GM11168 (cell line): ENCODE measurements around the gene CTNND2.
"Not testable (repeated sequence)": the region's sequence is repeated elsewhere in the genome, so short reads cannot be mapped to it uniquely, and the experiment has no call there.

Experiments used
- in situ Hi-C: fragments of 300-500 bp; cut with MboI; formaldehyde crosslinking; loops from one replicate; pipeline ENCODE4 v1.12.0; 2022; ENCODE audit warnings: low sequenced_read_pairs; ENCODE audit not compliant: unreplicated experiment

CTNND2 gene

DNA sequence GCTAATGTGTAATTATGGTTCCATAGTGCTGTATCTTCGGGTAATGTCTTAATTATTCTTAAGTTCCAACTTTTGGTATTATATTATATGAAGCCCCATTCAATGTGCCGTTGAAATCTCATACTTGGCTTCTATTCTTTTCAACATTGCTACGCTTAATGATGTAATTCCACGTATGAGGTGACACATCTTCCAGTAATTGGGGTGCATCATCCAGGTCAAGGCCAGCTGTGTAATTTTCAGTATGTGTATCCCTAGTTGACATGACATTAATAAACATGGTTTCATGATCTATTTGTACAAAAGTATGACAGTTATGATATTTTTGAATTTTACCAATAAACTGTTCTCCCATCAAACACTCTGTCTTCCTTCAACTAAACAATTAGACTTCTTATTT is 546.3 kb downstream of the CTNND2 start:
- in situ Hi-C loops = no loop called here

DNA sequence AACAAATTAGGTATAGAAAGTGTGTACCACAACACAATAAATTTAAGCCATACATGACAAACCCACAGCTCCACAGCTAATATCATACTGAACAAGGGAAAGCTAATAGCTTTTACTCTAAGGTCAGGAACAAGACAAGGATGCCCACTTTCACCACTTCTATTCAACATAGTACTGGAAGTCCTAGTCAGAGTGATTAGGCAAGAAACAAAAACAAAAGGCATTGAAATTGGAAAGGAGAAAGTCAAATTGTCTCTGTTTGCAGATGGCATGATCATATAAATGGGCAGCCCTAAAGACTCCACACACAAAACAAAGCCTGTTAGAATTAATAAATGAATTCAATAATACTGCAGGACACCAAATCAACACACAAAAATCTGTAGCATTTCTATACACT is 548.8 kb downstream of the CTNND2 start:
- in situ Hi-C loops = no loop called here

DNA sequence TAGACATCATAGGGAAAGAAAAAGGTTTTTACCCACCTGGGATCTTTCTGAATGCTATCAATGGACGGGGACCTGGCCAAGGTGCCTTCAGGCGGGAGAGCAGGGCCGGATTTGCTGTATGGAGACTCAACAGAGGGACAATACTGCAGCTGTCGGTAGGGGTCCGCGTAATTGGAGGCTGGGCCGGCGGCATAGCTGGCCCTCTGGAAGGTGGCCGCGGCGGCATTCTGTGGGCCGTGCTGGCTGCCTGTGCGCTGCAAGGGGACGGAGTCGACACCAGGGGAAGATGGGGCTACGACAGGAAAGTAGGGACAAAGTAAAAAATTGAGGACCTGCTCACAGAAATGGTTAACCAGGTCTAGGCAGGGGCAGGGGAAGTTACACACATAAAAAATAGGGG is 557.9 kb downstream of the CTNND2 start:
- in situ Hi-C loops = no loop called here

DNA sequence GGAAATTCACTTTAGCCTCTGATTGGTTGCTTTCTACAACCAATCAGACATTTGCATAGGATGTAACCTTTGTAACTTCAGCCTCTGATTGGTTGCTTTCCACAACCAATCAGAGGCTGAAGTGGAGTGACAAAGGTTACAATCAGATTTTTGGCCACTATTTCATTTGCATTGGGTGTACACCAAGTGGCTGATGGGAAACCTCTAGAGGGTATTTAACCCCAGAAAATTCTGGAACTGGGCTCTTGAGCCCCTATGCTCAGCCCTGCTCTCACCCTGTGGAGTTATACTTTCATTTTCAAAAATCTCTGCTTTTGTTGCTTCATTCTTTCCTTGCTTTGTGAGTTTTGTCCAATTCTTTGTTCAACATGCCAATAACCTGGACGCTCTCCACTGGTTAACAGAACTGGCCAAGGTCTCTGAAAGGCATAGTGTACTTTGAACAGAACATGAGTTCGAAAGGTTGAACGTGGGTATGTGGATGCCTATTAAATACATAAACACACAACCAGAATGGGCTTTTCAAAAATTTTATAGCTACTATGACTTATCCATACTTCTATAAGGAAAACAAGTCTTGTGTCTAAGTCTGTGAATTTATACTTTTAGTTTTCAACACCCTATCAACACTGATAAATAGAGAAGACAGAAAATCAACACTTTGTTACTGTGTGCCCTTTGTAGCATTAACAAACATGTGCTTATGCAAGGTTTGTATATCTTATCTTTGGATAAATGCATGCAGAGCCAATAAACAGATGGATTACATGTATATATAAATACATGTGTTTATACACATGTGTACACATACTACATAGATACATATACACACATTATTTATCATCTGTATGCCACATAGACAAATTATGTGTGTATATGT is 568.1 kb downstream of the CTNND2 start:
- in situ Hi-C loops = no loop called here

DNA sequence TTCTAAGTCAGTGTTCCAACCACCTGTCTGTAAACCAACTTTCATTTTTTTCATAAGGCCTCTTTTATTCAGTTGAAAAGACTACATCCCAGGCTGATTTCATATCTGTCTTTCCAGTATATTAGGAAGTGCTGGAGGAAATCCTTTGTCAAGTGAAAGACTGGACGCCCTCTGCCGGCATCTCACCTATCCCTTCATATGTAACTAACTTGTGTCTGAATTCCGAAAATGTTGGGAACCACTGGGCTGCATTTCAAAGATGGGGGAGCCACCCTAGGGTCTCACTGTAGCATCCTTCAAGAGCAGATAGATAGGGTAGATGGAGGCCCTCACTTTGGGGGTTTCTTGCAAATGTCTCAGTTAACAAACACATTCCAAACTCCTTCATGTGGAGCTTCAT is 569.8 kb downstream of the CTNND2 start:
- in situ Hi-C loops = no loop called here

DNA sequence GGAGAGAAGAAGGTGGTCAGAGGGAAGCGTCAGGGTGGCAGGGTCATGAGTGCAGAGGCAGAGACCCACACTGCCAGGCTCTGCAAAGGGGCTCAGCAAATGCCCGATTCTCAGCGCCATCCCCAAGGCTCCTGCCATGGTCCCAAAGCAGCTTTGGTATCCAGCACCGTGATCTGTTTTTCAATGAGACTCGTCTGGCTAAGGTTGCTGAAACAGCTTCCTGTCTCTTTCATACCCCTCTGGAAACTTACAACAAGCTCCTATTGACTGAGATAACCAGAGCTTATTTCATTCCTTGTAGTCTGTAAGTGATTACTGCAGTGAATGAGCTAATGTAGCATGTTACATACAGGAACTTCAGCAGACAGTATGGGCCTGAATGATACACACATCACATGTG is 574.6 kb downstream of the CTNND2 start:
- in situ Hi-C loops = no loop called here

DNA sequence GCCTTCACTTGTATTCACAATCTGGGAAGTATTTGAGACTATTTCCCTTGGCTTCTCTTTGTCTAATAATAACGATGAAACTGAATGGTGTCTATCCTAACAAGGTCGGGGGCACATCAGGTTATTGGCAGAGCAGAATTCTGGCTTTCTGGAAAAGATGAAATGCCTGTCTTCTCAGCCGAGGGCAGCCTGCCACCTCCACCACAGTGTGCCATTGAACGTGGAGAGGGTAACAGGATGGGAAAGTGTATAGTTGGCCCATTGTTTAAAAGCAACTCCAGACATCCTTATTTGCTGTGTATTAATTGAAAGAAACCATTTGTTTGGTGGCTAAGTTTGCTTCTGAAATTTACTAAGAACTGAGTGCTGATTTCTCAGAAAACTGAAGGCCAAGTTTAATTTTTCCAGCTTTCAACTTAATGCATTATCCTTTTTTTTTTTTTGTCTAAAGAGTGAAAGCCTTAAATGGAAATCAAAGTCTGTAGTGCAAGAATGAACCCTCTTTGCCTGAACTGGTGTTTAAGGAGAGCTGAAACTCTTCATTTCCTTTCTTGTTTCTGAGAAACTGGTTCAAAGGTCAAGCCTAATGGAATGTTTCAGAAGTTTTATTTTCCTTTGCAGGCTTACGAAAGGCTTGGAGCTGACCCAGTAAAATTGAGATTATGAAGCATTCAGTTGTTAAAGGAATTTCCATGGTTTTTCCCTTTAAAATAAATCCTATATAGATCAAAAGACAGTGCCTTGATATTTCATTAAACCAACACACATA is 579.5 kb downstream of the CTNND2 start:
- in situ Hi-C loops = no loop called here

DNA sequence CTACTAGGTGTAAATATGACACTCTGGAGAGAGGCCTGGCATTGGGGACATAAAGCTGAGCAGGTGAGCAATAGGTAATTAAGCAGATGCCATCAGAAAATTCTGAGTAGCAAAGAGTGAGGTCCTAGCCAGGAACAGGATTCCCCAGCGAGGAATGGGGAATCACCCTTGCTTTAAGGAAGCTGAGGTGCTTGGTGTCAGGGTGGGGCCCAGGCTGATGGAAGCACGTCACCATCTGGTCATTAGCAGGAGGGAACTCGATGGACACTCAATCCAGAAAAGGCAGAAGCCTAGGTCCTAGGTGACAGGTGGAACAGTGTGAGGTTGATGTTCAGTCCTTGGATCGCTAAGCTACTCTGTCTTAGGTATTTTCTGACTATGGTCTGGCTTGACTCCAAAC is 580.5 kb downstream of the CTNND2 start:
- in situ Hi-C loops = no loop called here

DNA sequence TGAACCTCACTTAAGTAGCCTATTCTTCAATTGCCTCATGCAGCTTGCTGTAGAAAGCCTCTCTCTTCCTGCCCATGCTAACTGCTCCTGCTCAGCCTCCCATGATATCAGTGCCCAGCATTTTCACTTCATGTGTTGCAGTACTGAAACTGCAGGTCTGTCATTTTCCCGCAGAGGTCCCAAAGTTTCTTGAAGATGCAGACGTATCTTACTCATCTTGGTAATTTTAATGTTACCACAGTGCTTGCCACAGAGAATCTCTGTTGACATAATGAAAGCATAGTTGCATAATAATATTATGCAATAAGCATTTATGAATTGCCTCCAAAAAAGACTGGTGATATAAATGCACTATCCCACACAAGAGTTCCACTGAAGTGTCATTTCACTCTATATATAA is 582.1 kb downstream of the CTNND2 start:
- in situ Hi-C loops = no loop called here

DNA sequence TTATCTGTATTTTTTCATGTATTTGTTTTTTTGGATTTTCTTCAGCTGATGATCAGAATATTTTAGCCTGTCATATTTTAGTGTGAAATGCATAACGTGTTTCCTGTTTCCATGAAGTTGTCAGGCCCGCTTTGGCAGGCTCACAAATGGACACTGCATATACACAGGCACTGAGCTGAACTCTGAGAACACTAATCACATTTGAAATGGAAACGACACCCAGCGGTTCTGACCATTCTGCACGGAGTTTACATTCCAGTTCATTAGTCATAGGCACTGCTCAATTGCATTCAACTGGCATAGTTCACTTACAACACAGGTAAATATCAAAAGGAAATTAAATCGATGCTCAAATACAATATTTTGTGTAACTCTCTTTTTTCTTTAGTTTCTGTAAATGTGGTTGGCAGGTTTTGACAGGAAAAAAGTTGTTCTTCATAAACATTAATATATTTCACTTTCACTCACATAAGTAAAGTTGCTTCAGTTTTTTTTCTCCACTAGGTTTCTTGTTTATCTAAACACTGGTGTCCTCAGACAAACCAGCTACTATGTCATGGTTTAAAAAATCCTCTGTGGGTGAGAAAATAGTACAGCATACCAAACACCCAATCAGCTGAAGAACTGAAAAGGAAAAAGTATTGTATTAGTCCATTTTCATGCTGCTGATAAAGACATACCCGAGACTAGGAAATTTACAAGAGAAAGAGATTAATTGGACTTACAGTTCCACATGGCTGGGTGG is 584.2 kb downstream of the CTNND2 start:
- in situ Hi-C loops = no loop called here

DNA sequence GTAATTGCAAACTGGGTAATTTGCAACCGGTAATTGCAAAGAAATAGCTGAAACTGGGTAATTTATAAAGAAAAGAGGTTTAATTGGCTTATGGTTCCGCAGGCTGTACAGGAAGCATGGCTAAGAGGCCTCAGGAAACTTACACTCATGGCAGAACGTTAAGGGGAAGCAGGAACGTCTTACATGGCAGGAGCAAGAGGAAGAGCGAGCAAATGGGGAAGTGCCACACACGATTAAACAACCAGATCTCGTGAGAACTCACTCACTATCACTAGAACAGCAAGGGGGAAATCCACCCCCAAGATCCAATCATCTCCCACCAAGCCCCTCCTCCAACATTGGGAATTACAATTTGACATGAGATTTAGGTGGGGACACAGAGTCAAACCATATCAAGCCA is 590.6 kb downstream of the CTNND2 start:
- in situ Hi-C loops = not testable (repeated sequence)

DNA sequence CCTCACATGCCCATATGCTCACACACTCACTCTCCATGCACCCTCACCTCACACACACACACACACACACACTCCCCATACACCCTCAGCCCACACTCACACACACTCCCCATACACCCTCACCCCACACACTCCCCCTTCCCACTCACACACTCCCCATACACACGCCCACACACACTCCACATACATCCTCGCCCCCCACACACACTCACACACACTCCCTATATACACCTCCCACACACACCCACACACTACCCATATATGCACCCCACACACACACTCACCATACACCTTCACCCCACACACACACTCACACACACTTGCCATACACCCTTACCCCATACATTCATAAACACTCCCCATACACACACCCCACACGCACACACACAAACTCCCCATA is 592.5 kb downstream of the CTNND2 start:
- in situ Hi-C loops = no loop called here

DNA sequence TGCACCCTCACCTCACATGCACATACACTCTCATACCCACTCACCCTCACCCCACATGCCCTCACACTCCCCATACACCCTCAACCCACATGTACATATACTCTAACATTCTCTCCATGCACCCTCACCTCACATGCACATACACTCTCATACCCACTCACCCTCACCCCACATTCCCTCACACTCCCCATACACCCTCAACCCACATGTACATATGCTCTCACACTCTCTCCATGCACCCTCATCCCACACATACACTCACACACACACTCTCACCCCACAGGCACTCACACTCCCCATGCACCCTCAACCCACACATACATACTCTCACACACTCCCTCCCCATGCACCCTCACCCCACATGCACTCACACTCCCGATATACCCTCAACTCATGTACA is 593.0 kb downstream of the CTNND2 start:
- in situ Hi-C loops = no loop called here

DNA sequence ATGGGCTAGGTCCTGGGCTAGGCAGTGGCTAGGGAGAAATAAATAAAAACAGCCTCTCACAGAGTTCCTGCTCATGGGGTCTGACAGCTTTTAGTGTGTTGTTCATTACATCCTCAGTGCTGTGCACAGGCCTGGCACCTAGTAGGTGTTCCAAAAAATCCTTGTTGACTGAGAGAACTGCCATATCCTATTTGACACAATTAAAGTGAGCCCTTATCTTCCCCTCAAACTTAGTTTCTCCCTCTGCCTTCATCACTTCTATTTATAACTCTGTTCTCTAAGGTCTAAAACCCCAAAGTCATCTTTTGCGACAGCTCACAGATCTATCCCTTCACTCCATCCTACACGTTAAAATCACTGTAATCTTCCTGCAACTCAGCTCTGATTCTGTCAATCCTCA is 594.1 kb downstream of the CTNND2 start:
- in situ Hi-C loops = no loop called here

DNA sequence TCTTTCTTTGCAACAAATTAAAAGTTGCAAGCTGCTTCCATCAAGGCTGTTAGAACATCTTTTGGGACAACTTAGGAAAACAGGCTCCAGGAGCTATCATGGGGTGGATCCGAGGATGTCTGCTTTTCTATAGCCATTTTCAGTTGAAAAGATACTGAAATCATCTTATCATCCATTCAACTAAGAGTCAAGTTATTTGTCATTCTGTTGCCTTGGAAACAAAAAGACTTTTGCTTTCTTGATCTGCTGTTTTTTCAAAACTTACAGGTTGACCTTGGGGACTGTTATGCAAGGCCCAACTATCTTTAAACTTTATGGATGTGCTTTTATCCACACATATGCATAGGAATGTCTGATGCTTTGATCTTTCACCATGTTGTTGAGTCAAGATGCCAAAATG is 597.9 kb downstream of the CTNND2 start:
- in situ Hi-C loops = no loop called here

DNA sequence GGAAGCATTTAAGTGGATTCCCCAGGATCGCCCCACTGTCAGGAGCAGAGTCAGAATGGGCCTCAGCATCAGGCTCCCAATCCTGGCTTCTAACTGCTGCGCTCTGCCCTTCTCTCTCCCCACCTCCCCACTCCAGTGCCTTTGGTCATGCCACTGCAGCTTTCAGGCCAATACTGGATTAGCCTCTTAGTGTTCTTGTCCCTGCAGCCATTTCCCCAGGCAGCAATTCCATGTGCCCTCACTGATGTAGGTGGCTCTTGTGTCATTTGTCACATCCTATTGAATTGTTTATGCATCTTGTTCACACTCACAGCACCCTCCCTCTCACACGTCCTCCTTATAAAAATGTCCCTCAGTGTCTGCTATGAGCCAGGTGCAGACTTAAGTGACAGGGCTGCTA is 599.0 kb downstream of the CTNND2 start:
- in situ Hi-C loops = no loop called here

DNA sequence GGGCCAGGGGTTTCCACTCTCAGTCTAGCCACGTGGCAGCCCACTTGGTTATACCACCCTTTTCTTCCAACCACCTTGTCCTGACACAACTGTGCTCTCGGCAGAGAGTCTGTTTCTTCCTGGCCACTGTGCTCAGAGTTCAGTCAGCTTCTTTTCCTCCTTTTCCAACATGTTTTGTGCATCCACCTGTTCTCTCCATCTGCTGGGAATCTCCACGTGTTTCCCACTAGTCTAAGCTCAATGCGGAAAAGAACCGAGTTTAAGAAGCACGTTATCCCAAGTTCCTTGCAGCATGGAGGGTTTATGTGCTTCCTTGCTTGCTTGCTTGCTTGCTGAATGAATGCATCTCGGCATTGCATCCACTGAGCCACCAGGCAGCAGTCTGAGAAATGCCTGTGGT is 599.6 kb downstream of the CTNND2 start:
- in situ Hi-C loops = no loop called here

DNA sequence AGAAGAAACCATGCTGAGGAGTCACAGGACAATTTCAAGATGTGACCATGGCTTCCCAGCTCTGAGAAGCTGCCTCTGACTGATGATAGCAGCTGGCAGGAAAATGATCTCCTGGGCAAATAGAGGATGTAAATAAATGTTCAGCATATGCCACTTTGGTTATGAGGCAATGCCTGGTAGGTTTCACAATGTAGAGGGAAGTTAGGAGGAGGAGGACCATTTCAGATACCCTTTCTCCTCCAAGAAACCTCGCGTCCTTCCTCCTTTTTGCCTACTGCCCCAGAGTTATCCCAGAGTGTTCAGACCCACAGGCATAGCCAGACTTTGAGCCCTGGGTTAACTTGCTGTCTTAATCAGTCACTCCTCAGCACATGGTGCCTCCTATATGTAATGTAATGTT is 601.6 kb downstream of the CTNND2 start:
- in situ Hi-C loops = no loop called here

DNA sequence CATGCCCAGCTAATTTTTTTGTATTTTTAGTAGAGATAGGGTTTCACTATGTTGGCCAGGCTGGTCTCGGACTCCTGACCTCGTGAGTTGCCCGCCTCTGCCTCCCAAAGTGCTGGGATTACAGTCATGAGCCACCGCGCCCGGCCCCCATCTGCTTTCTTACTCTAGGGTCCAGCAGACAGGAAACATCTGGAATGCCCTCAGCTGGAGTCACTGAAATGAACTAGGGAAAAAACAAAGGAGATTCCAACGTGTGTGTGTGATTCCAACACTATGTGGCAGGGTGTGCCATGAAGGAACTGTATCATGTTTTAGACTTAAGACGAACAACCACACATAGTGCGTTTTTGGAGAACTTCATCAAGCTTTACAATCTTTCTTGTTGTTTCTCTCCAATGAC is 603.1 kb downstream of the CTNND2 start:
- in situ Hi-C loops = no loop called here

DNA sequence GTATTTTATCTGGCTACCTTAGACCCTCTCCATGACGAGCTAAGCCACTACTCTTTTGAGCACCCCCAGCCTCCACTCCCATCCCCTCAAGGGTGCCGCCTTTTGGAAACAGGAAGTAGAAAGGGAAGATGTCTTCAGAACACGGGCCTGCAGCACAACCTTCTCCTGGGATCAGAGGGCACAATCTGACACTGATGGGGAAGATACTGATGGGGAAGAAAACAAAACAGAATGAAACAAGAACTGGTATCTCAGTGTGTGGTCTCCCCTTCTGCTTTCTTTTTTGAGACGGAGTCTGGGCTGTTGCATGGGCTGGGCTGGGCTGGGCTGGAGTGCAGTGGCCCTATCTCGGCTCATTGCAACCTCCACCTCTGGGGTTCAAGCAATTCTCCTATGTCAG is 603.5 kb downstream of the CTNND2 start:
- in situ Hi-C loops = no loop called here

DNA sequence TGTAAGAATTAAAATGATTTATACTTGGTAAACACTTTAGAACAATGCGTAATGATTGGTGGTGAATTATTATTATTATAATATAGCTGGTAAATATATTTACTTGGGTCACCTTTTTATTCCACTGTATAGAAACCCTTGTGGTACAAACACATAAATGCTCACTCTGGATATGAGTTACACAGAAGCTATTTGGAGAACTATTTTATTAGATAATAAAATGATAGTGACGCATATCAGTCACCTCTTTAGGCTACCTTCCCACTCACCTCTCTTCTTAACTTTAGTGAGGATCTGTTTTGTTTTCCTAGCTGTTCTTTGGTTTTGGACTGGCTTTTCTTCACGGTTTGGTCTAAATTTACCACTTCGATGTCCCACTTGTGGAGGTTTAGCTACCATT is 605.4 kb downstream of the CTNND2 start:
- in situ Hi-C loops = no loop called here
